H9 (cell line): ENCODE results near the gene TMC3. TPM values are rescaled to one million over a fixed set of nuclear protein-coding genes. Genes with fewer than 3 reads are reported as not detected.

ENCODE experiments used
- DNase-seq: peaks from one replicate; pipeline ENCODE4 v3.0.0-alpha.2; 2017
- H2AFZ ChIP-seq: one replicate; pipeline ENCODE4 v1.6.1; 2013; ENCODE audit warnings: mild to moderate bottlenecking, low read length, control low read depth, moderate library complexity
- H2AK5ac ChIP-seq: 2 replicates; pipeline ENCODE4 v1.6.1; 2013; ENCODE audit warnings: low read length, control low read depth, mixed read lengths; ENCODE audit not compliant: insufficient read length
- H2BK120ac ChIP-seq: one replicate; pipeline ENCODE4 v1.6.1; 2013; ENCODE audit warnings: low read depth, mild to moderate bottlenecking, low read length, control low read depth, inconsistent platforms; ENCODE audit not compliant: poor library complexity, severe bottlenecking
- H2BK12ac ChIP-seq: 2 replicates; pipeline ENCODE4 v1.6.1; 2013; ENCODE audit warnings: low read length, control low read depth, mixed read lengths, low read depth; ENCODE audit not compliant: insufficient read length
- H2BK15ac ChIP-seq: 2 replicates; pipeline ENCODE4 v1.6.1; 2013; ENCODE audit warnings: low read depth, low read length, control low read depth
- H2BK20ac ChIP-seq: one replicate; pipeline ENCODE4 v1.6.1; 2013; ENCODE audit warnings: low read depth, mild to moderate bottlenecking, low read length, control low read depth, inconsistent platforms; ENCODE audit not compliant: poor library complexity, severe bottlenecking
- H2BK5ac ChIP-seq: 2 replicates; pipeline ENCODE4 v1.6.1; 2013; ENCODE audit warnings: low read length, control low read depth, mixed read lengths; ENCODE audit not compliant: insufficient read length
- H3K14ac ChIP-seq: 2 replicates; pipeline ENCODE4 v1.6.1; 2013; ENCODE audit warnings: low read length, control low read depth; ENCODE audit not compliant: insufficient read depth
- H3K18ac ChIP-seq: 2 replicates; pipeline ENCODE4 v1.6.1; 2013; ENCODE audit warnings: low read depth, mild to moderate bottlenecking, mixed read lengths, low read length, control low read depth; ENCODE audit not compliant: insufficient read length
- H3K23ac ChIP-seq: 2 replicates; pipeline ENCODE4 v1.6.1; 2013; ENCODE audit warnings: low read length, control low read depth, mixed read lengths, low read depth; ENCODE audit not compliant: insufficient read length
- H3K23me2 ChIP-seq: 2 replicates; pipeline ENCODE4 v1.6.1; 2013; ENCODE audit warnings: low read depth, mild to moderate bottlenecking, mixed read lengths, low read length, control low read depth; ENCODE audit not compliant: insufficient read length, poor library complexity, severe bottlenecking
- H3K27ac ChIP-seq: 2 replicates; pipeline ENCODE4 v1.5.1; 2013; ENCODE audit warnings: low read length, control low read depth, mixed read lengths, low read depth; ENCODE audit not compliant: insufficient read length
- H3K27me3 ChIP-seq: 2 replicates; pipeline ENCODE4 v1.6.1; 2013; ENCODE audit warnings: low read length, control low read depth, inconsistent platforms; ENCODE audit not compliant: insufficient read depth
- H3K4ac ChIP-seq: 2 replicates; pipeline ENCODE4 v1.6.1; 2013; ENCODE audit warnings: low read depth, mild to moderate bottlenecking, control low read depth, inconsistent platforms, low read length, moderate library complexity
- H3K4me1 ChIP-seq: 2 replicates; pipeline ENCODE4 v1.6.1; 2013; ENCODE audit warnings: low read length, control low read depth, inconsistent platforms; ENCODE audit not compliant: insufficient read depth
- H3K4me2 ChIP-seq: 2 replicates; pipeline ENCODE4 v1.6.1; 2013; ENCODE audit warnings: low read length, control low read depth, mixed read lengths; ENCODE audit not compliant: insufficient read length, insufficient read depth
- H3K56ac ChIP-seq: 2 replicates; pipeline ENCODE4 v1.6.1; 2013; ENCODE audit warnings: low read depth, mild to moderate bottlenecking, mixed read lengths, low read length, control low read depth; ENCODE audit not compliant: insufficient read length
- H3K79me1 ChIP-seq: 2 replicates; pipeline ENCODE4 v1.6.1; 2013; ENCODE audit warnings: low read depth, mild to moderate bottlenecking, moderate library complexity, low read length, control low read depth, inconsistent platforms; ENCODE audit not compliant: insufficient read depth, poor library complexity, severe bottlenecking
- H3K79me2 ChIP-seq: 2 replicates; pipeline ENCODE4 v1.6.1; 2013; ENCODE audit warnings: low read length, control low read depth, inconsistent platforms; ENCODE audit not compliant: insufficient read depth
- H3K9ac ChIP-seq: 2 replicates; pipeline ENCODE4 v1.6.1; 2013; ENCODE audit warnings: low read length, control low read depth, mixed read lengths; ENCODE audit not compliant: insufficient read length; ENCODE audit errors: extremely low read depth
- H3K9me3 ChIP-seq: one replicate; pipeline ENCODE4 v1.6.1; 2013; ENCODE audit warnings: low read depth, low read length, inconsistent platforms; ENCODE audit not compliant: control insufficient read depth
- H3T11ph ChIP-seq: one replicate; pipeline ENCODE4 v1.6.1; 2013; ENCODE audit warnings: mild to moderate bottlenecking, low read length, control low read depth, inconsistent platforms
- H4K20me1 ChIP-seq: one replicate; pipeline ENCODE4 v1.6.1; 2013; ENCODE audit not compliant: control insufficient read depth, insufficient read length, insufficient read depth
- H4K5ac ChIP-seq: 2 replicates; pipeline ENCODE4 v1.6.1; 2013; ENCODE audit warnings: low read depth, mild to moderate bottlenecking, mixed read lengths, low read length, control low read depth; ENCODE audit not compliant: insufficient read length
- H4K8ac ChIP-seq: replicated peaks from 2 replicates; pipeline ENCODE4 v1.6.1; 2013; ENCODE audit warnings: low read length, control low read depth, mixed read lengths, low read depth; ENCODE audit not compliant: insufficient read length
- H4K91ac ChIP-seq: 2 replicates; pipeline ENCODE4 v1.6.1; 2013; ENCODE audit warnings: low read depth, mild to moderate bottlenecking, moderate library complexity, mixed read lengths, low read length, control low read depth; ENCODE audit not compliant: insufficient read length
- H3K27ac Mint-ChIP-seq, 3 experiments: 2 replicates in 2 of 3; 3 replicates in 1 of 3; pipeline ENCODE4 v1.8.0; 2020 to 2021; ENCODE audit warnings: mixed read lengths in 3 of 3, mild to moderate bottlenecking in 1 of 3, moderate library complexity in 1 of 3
- H3K27me3 Mint-ChIP-seq: 2 replicates; pipeline ENCODE4 v1.8.0; 2021; ENCODE audit warnings: low read depth, mild to moderate bottlenecking, moderate library complexity, mixed read lengths
- H3K36me3 Mint-ChIP-seq, 3 experiments: 2 replicates in 2 of 3; 3 replicates in 1 of 3; pipeline ENCODE4 v1.8.0; 2020 to 2021; ENCODE audit warnings: low read depth in 3 of 3, mixed read lengths in 3 of 3; ENCODE audit not compliant: insufficient read depth in 1 of 3
- H3K4me1 Mint-ChIP-seq, 2 experiments: 2 replicates each; pipeline ENCODE4 v1.8.0; 2020; ENCODE audit warnings: mixed read lengths in 2 of 2
- H3K4me3 Mint-ChIP-seq, 2 experiments: 2 replicates in 1 of 2; 3 replicates in 1 of 2; pipeline ENCODE4 v1.8.0; 2020 to 2021; ENCODE audit warnings: mild to moderate bottlenecking in 2 of 2, mixed read lengths in 2 of 2, moderate library complexity in 1 of 2
- H3K9me3 Mint-ChIP-seq, 2 experiments: 2 replicates in 1 of 2; 3 replicates in 1 of 2; pipeline ENCODE4 v1.8.0; 2020; ENCODE audit warnings: mild to moderate bottlenecking in 2 of 2, mixed read lengths in 2 of 2, moderate library complexity in 1 of 2
- CTCF ChIP-seq: fragments of 200-600 bp; sonication (generic); conservative IDR thresholded peaks from 3 replicates; pipeline ENCODE4 v1.8.0; 2021; ENCODE audit warnings: antibody characterized with exemption, mild to moderate bottlenecking
- WGBS: extraction: QIAGEN DNeasy Blood & Tissue Kit; methylation state at CpG from one replicate; pipeline ENCODE4 v1.1.7; 2013; ENCODE audit warnings: missing lambda C conversion rate, low lambda C conversion rate, mixed read lengths; ENCODE audit not compliant: insufficient read length; ENCODE audit errors: extremely low coverage; 5-methylcytosine and 5-hydroxymethylcytosine counted together
- total RNA-seq: library from RNA; stranded (reverse); gene quantifications from 2 replicates; pipeline ENCODE4 v1.2.1, GENCODE V29; 2021

TMC3 gene
- total RNA-seq, 1 experiment from 2014 or later = not detected

- Histone ChIP-seq H3K4me2 (no peak overlapping the region), H3K9me3 (no peaks in the 10 kb centered on the region), H4K8ac (no peak overlapping the region), H2BK15ac (no peak overlapping the region), H3K18ac (no peak overlapping the region), H3K79me2 (no peaks in the 10 kb centered on the region), H2AFZ (no peak overlapping the region), H3K56ac (no peak overlapping the region), H3K27me3 (no peaks in the 10 kb centered on the region), H4K20me1 (no peaks in the 10 kb centered on the region), H2BK120ac (no peak overlapping the region), H3K14ac (no peak overlapping the region; the same call in 1 of the 2 replicates), H2BK5ac (no peak overlapping the region), H3T11ph (no peak overlapping the region), H4K91ac (no peak overlapping the region), H3K4me1 (0 out of 2 replicates have a peak, but pooled peaks cover 2% of the 10 kb centered on the region), H3K4ac (no peak overlapping the region), H3K9ac (no peak overlapping the region), H2BK20ac (no peak overlapping the region), H4K5ac (no peak overlapping the region), H2AK5ac (no peak overlapping the region), H3K27ac (no peak overlapping the region), H3K79me1 (no peaks in the 10 kb centered on the region), H2BK12ac (no peak overlapping the region), H3K23me2 (no peaks in the 10 kb centered on the region), H3K23ac (no peak overlapping the region)
- Mint-ChIP-seq H3K36me3 (no peaks in the 10 kb centered on the region), H3K27me3 (peaks cover 3% of the 10 kb centered on the region; the same call in 1 of the 2 replicates), H3K4me1 (peaks cover 9 to 13% of the 10 kb centered on the region in 2 experiments), H3K9me3 (no peaks in the 10 kb centered on the region), H3K27ac (no peak overlapping the region), H3K4me3 (no peak overlapping the region)
- TF ChIP-seq CTCF = no peak
- no peak for DNase-seq
- WGBS = no CpG with 5 or more reads among the region's 10 CpGs
Measured at GRCh38 chr15:81407718-81408117, 33.7 kb upstream of the TMC3 start.
